Gastrocnemius medialis (tissue), 4 donors: ENCODE results near the gene ARHGAP15. TPM values are rescaled to one million over a fixed set of nuclear protein-coding genes. Genes with fewer than 3 reads are reported as not detected.
A peak's percentile ranks its signal among the peaks of the same experiment; 100 is the strongest.

Experiments
- ATAC-seq, 2 donors: fragments of 150-250 bp; one replicate each; pipeline ENCODE4 v1.9.1; 2016
- DNase-seq, 2 donors: peaks; one replicate each; pipeline ENCODE4 v3.0.0-alpha.2; 2019
- H3K27ac ChIP-seq, 4 donors: fragments of 200-600 bp; sonication (generic); 1 replicate in 1 of 4; 2 replicates in 3 of 4; pipeline ENCODE4 v1.5.1; 2016 to 2018; ENCODE audit warnings: mild to moderate bottlenecking in 2 of 4, moderate library complexity in 1 of 4
- H3K27me3 ChIP-seq, 3 donors: fragments of 200-600 bp; sonication (generic) in 2 of 3; 1 replicate in 1 of 3; 2 replicates in 2 of 3; pipeline versions ENCODE4 v1.5.1 to v1.6.0; 2016 to 2019; ENCODE audit warnings: mild to moderate bottlenecking in 1 of 3, moderate library complexity in 1 of 3
- H3K36me3 ChIP-seq, 2 donors: fragments of 200-600 bp; sonication (generic) in 1 of 2; one replicate each; pipeline ENCODE4 v1.5.1; 2017 to 2018
- H3K4me1 ChIP-seq, 2 donors: fragments of 200-600 bp; sonication (generic) in 1 of 2; one replicate each; pipeline ENCODE4 v1.5.1; 2016 to 2017; ENCODE audit warnings: mild to moderate bottlenecking in 2 of 2
- H3K4me3 ChIP-seq, 4 donors: fragments of 200-600 bp; sonication (generic) in 3 of 4; 1 replicate in 1 of 4; 2 replicates in 3 of 4; pipeline ENCODE4 v1.5.1; 2016 to 2019; ENCODE audit warnings: mild to moderate bottlenecking in 2 of 4
- H3K9me3 ChIP-seq, 3 donors: fragments of 200-600 bp; sonication (generic) in 2 of 3; 1 replicate in 1 of 3; 2 replicates in 2 of 3; pipeline ENCODE4 v1.5.1; 2016 to 2019
- CTCF ChIP-seq, 5 experiments: fragments of 450-650 bp in 3 of 5; fragments of 200-600 bp in 2 of 5; sonication (generic) in 2 of 5; IDR thresholded peaks in 4 of 5; conservative IDR thresholded peaks in 1 of 5; 1 replicate in 4 of 5; 2 replicates in 1 of 5; pipeline ENCODE4 v1.5.1; 2016 to 2019; ENCODE audit warnings: antibody characterized with exemption in 5 of 5, mild to moderate bottlenecking in 3 of 5, moderate library complexity in 3 of 5
- POLR2A ChIP-seq, 2 donors: fragments of 450-650 bp; IDR thresholded peaks; one replicate each; pipeline ENCODE4 v1.6.1; 2017; ENCODE audit warnings: antibody characterized with exemption in 2 of 2, mild to moderate bottlenecking in 2 of 2, moderate library complexity in 2 of 2
- in situ Hi-C, 4 donors: fragments of 200-750 bp; cut with MboI; loops; one replicate each; pipeline versions ENCODE4 v1.15.0 to v1.8.0; 2017; ENCODE audit warnings: low sequenced_read_pairs in 4 of 4
- intact Hi-C: fragments of 100-400 bp; cut with DNase I; formaldehyde crosslinking; loops from one replicate; pipeline ENCODE4 v1.15.1; 2023; ENCODE audit warnings: low total_unique reads
- total RNA-seq, 4 donors: library from RNA; depleted of rRNA; stranded (reverse); fragments of >200 nt; gene quantifications; one replicate each; pipeline versions ENCODE4 v1.1.0 to v1.2.3, GENCODE V29; 2016

ARHGAP15 gene
- total RNA-seq, 4 donors from 2014 or later, result 1.2 to 3.2 (median 1.3) TPM; not detected in 1

GRCh38 chr2:143435131-143435530 is 305.9 kb downstream of the ARHGAP15 start:
- Histone ChIP-seq H3K9me3 (no peaks in the 10 kb centered on the region), H3K4me3 (peak overlapping the region in 1 of 4 donors; percentile 2), H3K27ac (peak overlapping the region in 3 of 4 donors; percentile 10 to 21 (median 15)), H3K4me1 (no peaks in the 10 kb centered on the region), H3K36me3 (no peaks in the 10 kb centered on the region), H3K27me3 (no peaks in the 10 kb centered on the region)
- intact Hi-C loops, result no loop called here
- DNase-seq, result no peak
- TF ChIP-seq CTCF (IDR thresholded peaks at IDR 0.05 in 4 of 5, conservative IDR thresholded peaks at IDR 0.05 in 1 of 5) (no peak), POLR2A (IDR thresholded peaks at IDR 0.05) (no peak)
- no peak for ATAC-seq
- in situ Hi-C loops, result no loop called here

- DNase-seq, result no peak
- ATAC-seq, result no peak
- no peaks in the 10 kb centered on the region for H3K4me1 ChIP-seq
- H3K27ac ChIP-seq, result peak overlapping the region in 1 of 4 donors; percentile 25
- H3K36me3 ChIP-seq, result no peaks in the 10 kb centered on the region
- no peaks in the 10 kb centered on the region for H3K27me3 ChIP-seq
- no peaks in the 10 kb centered on the region for H3K9me3 ChIP-seq
- TF ChIP-seq CTCF (IDR thresholded peaks at IDR 0.05 in 4 of 5, conservative IDR thresholded peaks at IDR 0.05 in 1 of 5) (no peak), POLR2A (IDR thresholded peaks at IDR 0.05) (no peak)
- in situ Hi-C loops, result no loop called here
- intact Hi-C loops, result no loop called here
- peak overlapping the region in 1 of 4 donors; percentile 2 for H3K4me3 ChIP-seq
Measured at GRCh38 chr2:143436951-143437350, 307.7 kb downstream of the ARHGAP15 start.

- in situ Hi-C loops, result no loop called here
- TF ChIP-seq CTCF (IDR thresholded peaks at IDR 0.05 in 4 of 5, conservative IDR thresholded peaks at IDR 0.05 in 1 of 5) (no peak), POLR2A (IDR thresholded peaks at IDR 0.05) (no peak)
- Histone ChIP-seq H3K4me3 (no peak overlapping the region), H3K9me3 (no peaks in the 10 kb centered on the region), H3K4me1 (no peaks in the 10 kb centered on the region), H3K27me3 (no peaks in the 10 kb centered on the region), H3K36me3 (no peaks in the 10 kb centered on the region), H3K27ac (peak overlapping the region in 3 of 4 donors; percentile 19 to 46 (median 19))
- intact Hi-C loops, result no loop called here
- no peak for ATAC-seq
- no peak for DNase-seq
Measured at GRCh38 chr2:143440411-143441012, 311.3 kb downstream of the ARHGAP15 start.

- DNase-seq, result no peak
- Histone ChIP-seq H3K9me3 (no peaks in the 10 kb centered on the region), H3K4me3 (no peak overlapping the region), H3K4me1 (no peaks in the 10 kb centered on the region), H3K36me3 (no peaks in the 10 kb centered on the region), H3K27me3 (no peaks in the 10 kb centered on the region), H3K27ac (no peak overlapping the region)
- TF ChIP-seq POLR2A (IDR thresholded peaks at IDR 0.05), result no peak
- TF ChIP-seq CTCF (IDR thresholded peaks at IDR 0.05 in 4 of 5, conservative IDR thresholded peaks at IDR 0.05 in 1 of 5), result no peak
- no peak for ATAC-seq
- in situ Hi-C loops (no loop called here), intact Hi-C loops (no loop called here)
Measured at GRCh38 chr2:143442193-143442592, 313.0 kb downstream of the ARHGAP15 start.
